Transverse colon (tissue), 4 donors: Measurements from ENCODE around the gene PBX2. TPM values are rescaled to one million over a fixed set of nuclear protein-coding genes. Genes with fewer than 3 reads are reported as not detected.
"Not testable (repeated sequence)": the region's sequence is repeated elsewhere in the genome, so short reads cannot be mapped to it uniquely, and the experiment has no call there.

Experiments used
- DNase-seq: peaks from one replicate; pipeline ENCODE4 v3.0.0-alpha.2; 2019
- H3K27ac ChIP-seq, 4 donors: fragments of 200-600 bp; sonication (generic); 2 replicates each; pipeline ENCODE4 v1.5.1; 2016 to 2018; ENCODE audit warnings: inconsistent platforms in 4 of 4
- H3K27me3 ChIP-seq: fragments of 200-600 bp; sonication (generic); 2 replicates; pipeline ENCODE4 v1.5.1; 2017; ENCODE audit warnings: inconsistent platforms
- H3K36me3 ChIP-seq, 4 donors: fragments of 200-600 bp; sonication (generic); 2 replicates each; pipeline ENCODE4 v1.5.1; 2017 to 2019; ENCODE audit warnings: inconsistent platforms in 4 of 4
- H3K4me1 ChIP-seq, 4 donors: fragments of 200-600 bp; sonication (generic); 2 replicates each; pipeline ENCODE4 v1.5.1; 2017 to 2020; ENCODE audit warnings: inconsistent platforms in 4 of 4
- H3K4me3 ChIP-seq, 4 donors: fragments of 200-600 bp; sonication (generic); 1 replicate in 1 of 4; 2 replicates in 3 of 4; pipeline versions ENCODE4 v1.5.1 to v1.6.1; 2017 to 2019; ENCODE audit warnings: inconsistent platforms in 4 of 4
- H3K9me3 ChIP-seq, 2 donors: fragments of 200-600 bp; sonication (generic); 2 replicates each; pipeline ENCODE4 v1.5.1; 2017 to 2019; ENCODE audit warnings: inconsistent platforms in 2 of 2
- CTCF ChIP-seq, 5 experiments: fragments of 200-600 bp in 3 of 5; fragments of 450-650 bp in 2 of 5; sonication (generic) in 3 of 5; IDR thresholded peaks; 1 replicate in 2 of 5; 2 replicates in 3 of 5; pipeline ENCODE4 v1.5.1; 2016 to 2017; ENCODE audit warnings: antibody characterized with exemption in 5 of 5, inconsistent platforms in 3 of 5, mild to moderate bottlenecking in 2 of 5, moderate library complexity in 1 of 5
- EP300 ChIP-seq: sonication (generic); formaldehyde crosslinking; IDR thresholded peaks from one replicate; pipeline ENCODE4 v1.6.1; 2017; ENCODE audit warnings: antibody characterized with exemption, low read depth
- POLR2A ChIP-seq: fragments of 450-650 bp; IDR thresholded peaks from one replicate; pipeline ENCODE4 v1.6.1; 2016; ENCODE audit warnings: antibody characterized with exemption, mild to moderate bottlenecking, moderate library complexity
- POLR2AphosphoS5 ChIP-seq, 3 donors: sonication (generic); formaldehyde crosslinking; IDR thresholded peaks; one replicate each; pipeline ENCODE4 v1.6.1; 2016; ENCODE audit warnings: antibody characterized with exemption in 3 of 3
- WGBS, 2 donors: methylation state at CpG; one replicate each; pipeline ENCODE4 v1.1.5; 2018; ENCODE audit warnings: low coverage in 1 of 2; 5-methylcytosine and 5-hydroxymethylcytosine counted together
- in situ Hi-C, 4 donors: fragments of 200-750 bp; cut with MboI; loops; one replicate each; pipeline versions ENCODE4 v1.15.0 to v1.15.1; 2017; ENCODE audit warnings: low sequenced_read_pairs in 3 of 4, low pct_ligation_motif_present in 1 of 4, low pct_unique_long_range_greater_than_20kb in 1 of 4
- intact Hi-C: fragments of 100-400 bp; cut with DNase I; formaldehyde crosslinking; loops from one replicate; pipeline ENCODE4 v1.15.1; 2023; ENCODE audit warnings: low total_unique reads
- total RNA-seq, 4 donors: library from RNA; depleted of rRNA; stranded (reverse); fragments of >200 nt; gene quantifications; one replicate each; pipeline ENCODE4 v1.1.0, GENCODE V29; 2016

PBX2 gene
- total RNA-seq, 4 donors from 2014 or later, result 34.4 to 87.5 (median 41.3) TPM

DNA sequence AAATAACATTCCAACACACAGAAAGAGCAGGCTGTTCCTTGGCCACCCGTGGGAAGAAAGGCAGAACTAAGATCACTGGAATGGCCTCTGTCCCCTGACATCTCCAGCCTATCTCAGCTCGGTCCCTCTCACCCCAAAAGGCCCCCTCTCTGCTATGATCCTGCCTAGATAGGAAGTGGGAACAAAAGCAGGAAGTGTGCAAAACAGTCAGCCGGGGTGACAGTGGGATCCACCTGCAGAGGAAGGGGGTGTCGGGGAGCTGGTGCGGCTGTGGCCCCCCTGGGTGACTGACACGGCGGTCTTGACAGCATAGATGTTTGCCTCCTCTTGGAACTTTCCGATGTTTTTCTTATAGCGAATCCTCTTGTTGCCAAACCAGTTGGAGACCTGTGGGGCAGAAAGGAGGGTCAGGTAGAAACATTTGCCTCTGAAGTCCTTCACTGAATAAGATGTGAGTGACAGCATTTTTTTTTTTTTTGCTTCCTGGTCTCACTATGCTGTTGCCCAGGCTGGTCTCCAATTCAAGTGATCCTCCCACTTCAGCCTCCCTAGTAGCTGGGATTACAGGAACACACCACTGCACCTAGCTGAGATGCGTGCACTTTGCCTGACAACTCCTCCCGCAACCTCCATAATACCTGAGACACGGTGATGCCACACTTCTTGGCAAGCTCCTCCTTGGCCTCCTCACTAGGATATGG is 2.8 kb downstream of the PBX2 start:
- in situ Hi-C loops (no loop called here), intact Hi-C loops (no loop called here)
- H3K4me1 ChIP-seq, result peaks cover 14 to 48% (median 35%) of the 10 kb centered on the region in 4 donors
- H3K36me3 ChIP-seq, result peaks cover 0 to 7% (median 2%) of the 10 kb centered on the region in 4 donors
- no peaks in the 10 kb centered on the region for H3K9me3 ChIP-seq
- 60 to 72% methylated on average over 1 to 12 of the region's 12 CpGs for WGBS, 2 donors
- H3K27me3 ChIP-seq, result no peaks in the 10 kb centered on the region
- H3K4me3 ChIP-seq, result no peak overlapping the region
- H3K27ac ChIP-seq, result peak overlapping the region; percentile 75 to 98 (median 94)
- no peak for TF ChIP-seq CTCF (IDR thresholded peaks at IDR 0.05)
- TF ChIP-seq POLR2A, result no peak
- DNase-seq, result no peak

DNA sequence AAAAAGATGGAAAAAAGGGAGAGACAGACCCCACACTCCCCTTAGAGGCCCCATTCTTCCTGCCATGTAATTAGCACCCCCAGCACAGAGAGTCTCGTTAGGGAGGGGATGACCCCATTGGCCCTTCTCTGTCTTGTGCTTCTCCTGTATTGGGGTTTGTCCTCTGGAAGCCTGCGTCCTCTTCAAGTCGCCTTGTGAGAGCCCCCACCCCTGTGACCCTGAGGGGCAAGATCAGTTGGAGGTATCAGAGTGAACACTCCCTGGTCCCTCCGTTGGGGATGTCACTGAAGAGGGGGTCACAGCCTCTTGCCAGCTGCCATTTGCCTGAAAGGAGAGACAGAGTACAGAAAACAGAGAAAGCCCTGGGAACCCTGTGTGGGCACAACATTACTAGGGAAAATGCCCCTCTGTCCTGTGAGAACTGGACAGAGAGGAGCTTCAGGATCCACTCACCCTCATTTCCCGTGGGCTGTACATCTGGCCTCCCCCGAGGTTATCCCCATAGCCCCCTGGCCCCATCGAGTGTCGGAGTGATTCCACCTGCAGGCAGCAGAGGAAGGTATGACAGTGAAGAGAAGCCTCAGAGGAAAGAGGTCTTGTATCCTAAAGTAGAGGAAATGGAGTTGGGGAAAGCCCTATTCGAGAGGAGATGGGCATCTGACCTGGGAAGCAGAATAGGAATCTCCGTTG is 3.7 kb downstream of the PBX2 start:
- 65 to 73% methylated on average over 4 to 10 of the region's 10 CpGs for WGBS, 2 donors
- H3K4me1 ChIP-seq, result peaks cover 10 to 52% (median 33%) of the 10 kb centered on the region in 4 donors
- DNase-seq, H3K27me3 ChIP-seq, H3K9me3 ChIP-seq, H3K36me3 ChIP-seq, intact Hi-C loops, in situ Hi-C loops, H3K4me3 ChIP-seq: not testable (repeated sequence)
- peak overlapping the region; percentile 75 to 98 (median 94) for H3K27ac ChIP-seq

GRCh38 chr6:32185681-32186131 is 4.3 kb downstream of the PBX2 start:
- peak; percentile 79 for DNase-seq
- H3K4me3 ChIP-seq, in situ Hi-C loops, intact Hi-C loops, H3K9me3 ChIP-seq, H3K36me3 ChIP-seq, H3K27me3 ChIP-seq: not testable (repeated sequence)
- Histone ChIP-seq H3K4me1 (peaks cover 10 to 51% (median 29%) of the 10 kb centered on the region in 4 donors), H3K27ac (peak overlapping the region; percentile 75 to 98 (median 94))
- 14 to 17% methylated on average over 5 to 11 of the region's 11 CpGs for WGBS, 2 donors
- peak; percentile 20 for TF ChIP-seq POLR2A

GRCh38 chr6:32184084-32184640 is 5.8 kb downstream of the PBX2 start, which contains the start of gene AGER:
Gene AGER (minus strand): TSS chr6:32184253. CDS start chr6:32184222, 31 bp downstream.
- Histone ChIP-seq H3K9me3 (no peaks in the 10 kb centered on the region), H3K4me1 (peaks cover 20 to 57% (median 30%) of the 10 kb centered on the region in 4 donors), H3K36me3 (peaks cover 0 to 12% (median 5%) of the 10 kb centered on the region in 4 donors), H3K27ac (peak within 1 kb of the TSS; percentile 61 to 98 (median 84)), H3K4me3 (no peak within 1 kb of the TSS), H3K27me3 (no peaks in the 10 kb centered on the region)
- TF ChIP-seq EP300 (no peak), CTCF (IDR thresholded peaks at IDR 0.05) (no peak), POLR2AphosphoS5 (IDR thresholded peaks at IDR 0.05) (no peak), POLR2A (no peak)
- no peak for DNase-seq
- in situ Hi-C loops (no loop called here), intact Hi-C loops (no loop called here)
- WGBS, 2 donors, result 71 to 79% methylated on average over 1 to 6 of the region's 6 CpGs

- no peak overlapping the region for H3K4me3 ChIP-seq
- WGBS, 2 donors, result 82 to 90% methylated on average over 2 to 15 of the region's 15 CpGs
- no peak for DNase-seq
- H3K4me1 ChIP-seq, result peaks cover 17 to 57% (median 28%) of the 10 kb centered on the region in 4 donors
- H3K27me3 ChIP-seq, result no peaks in the 10 kb centered on the region
- in situ Hi-C loops, result no loop called here
- intact Hi-C loops, result no loop called here
- peaks cover 0 to 12% (median 5%) of the 10 kb centered on the region in 4 donors for H3K36me3 ChIP-seq
- TF ChIP-seq POLR2A (no peak), EP300 (no peak), CTCF (IDR thresholded peaks at IDR 0.05) (no peak), POLR2AphosphoS5 (IDR thresholded peaks at IDR 0.05) (no peak)
- H3K27ac ChIP-seq, result peak overlapping the region; percentile 6 to 98 (median 84)
- H3K9me3 ChIP-seq, result no peaks in the 10 kb centered on the region
Measured at GRCh38 chr6:32183483-32184083, 6.4 kb downstream of the PBX2 start.
